Esophagus squamous epithelium (tissue), 5 donors: ENCODE data around the gene CACNA2D3. TPM values are rescaled to one million over a fixed set of nuclear protein-coding genes. Genes with fewer than 3 reads are reported as not detected.

Source experiments
- DNase-seq: peaks from one replicate; lab custom pipeline; 2025; lab: John Stamatoyannopoulos, UW
- H3K27ac ChIP-seq, 4 donors: fragments of 200-600 bp; sonication (generic); one replicate each; pipeline ENCODE4 v1.5.1; 2016 to 2019; ENCODE audit warnings: mild to moderate bottlenecking in 1 of 4
- H3K27me3 ChIP-seq, 4 donors: fragments of 200-600 bp; sonication (generic); 1 replicate in 3 of 4; 2 replicates in 1 of 4; pipeline versions ENCODE4 v1.5.1 to v1.6.0; 2017 to 2021; ENCODE audit warnings: antibody characterized with exemption in 1 of 4
- H3K36me3 ChIP-seq, 3 donors: fragments of 200-600 bp; sonication (generic); one replicate each; pipeline ENCODE4 v1.5.1; 2016 to 2019
- H3K4me1 ChIP-seq, 3 donors: fragments of 200-600 bp; sonication (generic); one replicate each; pipeline ENCODE4 v1.5.1; 2017 to 2019
- H3K4me3 ChIP-seq, 4 donors: fragments of 200-600 bp; sonication (generic); 1 replicate in 3 of 4; 2 replicates in 1 of 4; pipeline ENCODE4 v1.5.1; 2016 to 2019; ENCODE audit warnings: mild to moderate bottlenecking in 2 of 4, moderate library complexity in 1 of 4
- H3K9me3 ChIP-seq, 3 donors: fragments of 200-600 bp; sonication (generic); one replicate each; pipeline ENCODE4 v1.5.1; 2016 to 2019
- POLR2A ChIP-seq, 4 donors: fragments of 450-650 bp; IDR thresholded peaks; one replicate each; pipeline ENCODE4 v1.6.1; 2017; ENCODE audit warnings: antibody characterized with exemption in 4 of 4, mild to moderate bottlenecking in 4 of 4, moderate library complexity in 3 of 4
- WGBS, 2 donors: methylation state at CpG; one replicate each; pipeline ENCODE4 v1.1.5; 2018; 5-methylcytosine and 5-hydroxymethylcytosine counted together
- intact Hi-C: fragments of 100-400 bp; cut with DNase I; formaldehyde crosslinking; loops from one replicate; pipeline ENCODE4 v1.15.0; 2022
- total RNA-seq, 4 donors: library from RNA; depleted of rRNA; stranded (reverse); fragments of >200 nt; gene quantifications; one replicate each; pipeline ENCODE4 v1.1.0, GENCODE V29; 2016
- TF ChIP-seq, protein P1 (sequence below), 6 experiments: fragments of 450-650 bp in 4 of 6; fragments of 200-600 bp in 2 of 6; sonication (generic) in 2 of 6; IDR thresholded peaks; one replicate each; pipeline ENCODE4 v1.5.1; 2016 to 2019; ENCODE audit warnings: antibody characterized with exemption in 6 of 6, mild to moderate bottlenecking in 4 of 6, moderate library complexity in 4 of 6
- donor health status: DM: yes; HTN: yes; CAD: no.

The CACNA2D3 gene
- total RNA-seq = 1 to 10 TPM; 1.2 to 7.1 (median 5.1) TPM

DNA sequence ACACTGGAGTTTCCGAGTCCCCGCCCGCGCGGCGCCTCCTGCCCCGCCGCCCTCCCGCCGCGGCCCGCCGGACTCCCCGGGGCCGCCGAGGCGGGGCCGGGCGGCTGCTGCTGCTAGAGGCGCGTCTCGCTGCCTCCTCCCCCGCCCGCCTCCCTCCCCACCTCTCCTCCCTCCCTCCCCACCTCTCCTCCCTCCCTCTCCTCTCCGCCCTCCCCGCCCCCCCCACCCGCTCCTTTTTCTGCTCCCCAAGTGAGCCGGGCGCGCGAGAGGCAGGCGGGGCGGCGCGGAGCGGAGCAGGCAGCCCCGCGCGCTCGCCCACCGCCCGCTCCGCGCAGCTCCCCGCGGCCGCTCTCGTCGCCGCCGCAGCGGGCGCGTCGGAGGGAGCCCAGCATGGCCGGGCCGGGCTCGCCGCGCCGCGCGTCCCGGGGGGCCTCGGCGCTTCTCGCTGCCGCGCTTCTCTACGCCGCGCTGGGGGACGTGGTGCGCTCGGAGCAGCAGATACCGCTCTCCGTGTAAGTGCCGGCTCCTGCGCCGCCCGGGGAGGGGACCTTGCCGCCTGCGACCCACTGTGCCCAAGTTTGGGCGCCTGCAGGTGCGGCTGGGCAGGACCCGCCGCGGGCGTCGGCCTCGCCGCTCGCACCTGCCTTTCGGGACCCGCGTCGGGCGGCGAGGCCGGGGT is at the start of gene CACNA2D3:
Gene CACNA2D3 (plus strand): TSS at position 229 of the 679 bp plus-strand sequence.
- peak within 1 kb of the TSS; percentile 50 to 81 (median 74) for H3K4me3 ChIP-seq
- H3K27ac ChIP-seq = peak within 1 kb of the TSS; percentile 34 to 81 (median 62)
- peaks cover 0 to 73% (median 0%) of the 10 kb centered on the region in 4 donors for H3K27me3 ChIP-seq
- H3K9me3 ChIP-seq = no peaks in the 10 kb centered on the region
- H3K4me1 ChIP-seq = peaks cover 14 to 37% (median 19%) of the 10 kb centered on the region in 3 donors
- H3K36me3 ChIP-seq = no peaks in the 10 kb centered on the region
- WGBS, 2 donors = no CpG with 5 or more reads among the region's 100 CpGs
- intact Hi-C loops = no loop called here
- TF ChIP-seq POLR2A (IDR thresholded peaks at IDR 0.05) = no peak
- TF ChIP-seq, protein P1, sequence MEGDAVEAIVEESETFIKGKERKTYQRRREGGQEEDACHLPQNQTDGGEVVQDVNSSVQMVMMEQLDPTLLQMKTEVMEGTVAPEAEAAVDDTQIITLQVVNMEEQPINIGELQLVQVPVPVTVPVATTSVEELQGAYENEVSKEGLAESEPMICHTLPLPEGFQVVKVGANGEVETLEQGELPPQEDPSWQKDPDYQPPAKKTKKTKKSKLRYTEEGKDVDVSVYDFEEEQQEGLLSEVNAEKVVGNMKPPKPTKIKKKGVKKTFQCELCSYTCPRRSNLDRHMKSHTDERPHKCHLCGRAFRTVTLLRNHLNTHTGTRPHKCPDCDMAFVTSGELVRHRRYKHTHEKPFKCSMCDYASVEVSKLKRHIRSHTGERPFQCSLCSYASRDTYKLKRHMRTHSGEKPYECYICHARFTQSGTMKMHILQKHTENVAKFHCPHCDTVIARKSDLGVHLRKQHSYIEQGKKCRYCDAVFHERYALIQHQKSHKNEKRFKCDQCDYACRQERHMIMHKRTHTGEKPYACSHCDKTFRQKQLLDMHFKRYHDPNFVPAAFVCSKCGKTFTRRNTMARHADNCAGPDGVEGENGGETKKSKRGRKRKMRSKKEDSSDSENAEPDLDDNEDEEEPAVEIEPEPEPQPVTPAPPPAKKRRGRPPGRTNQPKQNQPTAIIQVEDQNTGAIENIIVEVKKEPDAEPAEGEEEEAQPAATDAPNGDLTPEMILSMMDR (IDR thresholded peaks at IDR 0.05) = no peak
- no peak for DNase-seq

DNA sequence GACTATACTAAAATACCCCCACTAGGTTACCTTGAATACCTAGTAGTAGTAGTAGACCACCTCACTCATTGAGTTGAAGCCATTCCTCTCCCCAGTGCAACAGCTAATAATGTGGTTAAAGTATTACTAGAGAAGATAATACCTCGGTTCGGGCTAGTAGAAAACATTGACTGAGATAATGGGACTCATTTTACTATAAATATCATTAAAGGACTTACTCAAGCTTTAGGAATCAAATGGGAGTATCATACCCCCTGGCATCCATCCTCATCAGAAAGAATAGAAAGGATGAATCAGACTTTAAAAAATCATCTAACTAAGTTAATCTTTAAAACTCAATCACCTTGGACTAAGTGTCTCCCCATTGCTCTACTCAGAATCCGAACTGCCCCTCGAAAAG is 49.0 kb upstream of the CACNA2D3 start:
- H3K9me3 ChIP-seq = peaks cover 0 to 19% (median 14%) of the 10 kb centered on the region in 3 donors
- 81 to 82% methylated on average over 4 of the region's 4 CpGs for WGBS, 2 donors
- H3K27ac ChIP-seq = no peak overlapping the region
- intact Hi-C loops = no loop called here
- no peak for DNase-seq
- no peaks in the 10 kb centered on the region for H3K36me3 ChIP-seq
- H3K27me3 ChIP-seq = no peaks in the 10 kb centered on the region
- no peak for TF ChIP-seq POLR2A (IDR thresholded peaks at IDR 0.05)
- H3K4me3 ChIP-seq = no peak overlapping the region
- H3K4me1 ChIP-seq = peaks cover 0 to 45% (median 8%) of the 10 kb centered on the region in 3 donors

DNA sequence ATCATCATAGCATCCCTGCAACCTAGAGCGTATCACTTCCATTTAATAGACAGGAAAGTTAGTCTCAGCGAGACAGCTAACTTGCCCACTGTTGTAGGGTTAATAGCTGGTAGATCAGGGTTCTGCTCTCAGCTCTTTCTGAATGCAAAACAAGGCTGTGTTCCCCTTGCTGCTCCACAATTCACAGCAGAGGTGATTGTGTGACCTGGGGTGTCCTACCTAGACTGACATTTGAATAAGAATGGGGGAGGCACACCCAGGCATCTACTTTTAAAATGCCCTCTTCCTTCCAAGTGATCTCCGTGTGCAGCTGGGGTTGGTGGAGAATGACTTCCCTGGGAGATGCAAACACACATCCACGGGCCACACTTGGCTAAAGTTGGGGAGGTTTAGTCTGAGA is 43.0 kb upstream of the CACNA2D3 start:
- H3K36me3 ChIP-seq = no peaks in the 10 kb centered on the region
- peaks cover 0 to 8% (median 0%) of the 10 kb centered on the region in 4 donors for H3K27me3 ChIP-seq
- H3K4me3 ChIP-seq = no peak overlapping the region
- DNase-seq = no peak
- H3K9me3 ChIP-seq = no peaks in the 10 kb centered on the region
- intact Hi-C loops = no loop called here
- WGBS, 2 donors = 55 to 68% methylated on average over 4 of the region's 4 CpGs
- H3K4me1 ChIP-seq = no peaks in the 10 kb centered on the region
- no peak for TF ChIP-seq POLR2A (IDR thresholded peaks at IDR 0.05)
- TF ChIP-seq, protein P1 (IDR thresholded peaks at IDR 0.05) = no peak
- H3K27ac ChIP-seq = no peak overlapping the region

DNA sequence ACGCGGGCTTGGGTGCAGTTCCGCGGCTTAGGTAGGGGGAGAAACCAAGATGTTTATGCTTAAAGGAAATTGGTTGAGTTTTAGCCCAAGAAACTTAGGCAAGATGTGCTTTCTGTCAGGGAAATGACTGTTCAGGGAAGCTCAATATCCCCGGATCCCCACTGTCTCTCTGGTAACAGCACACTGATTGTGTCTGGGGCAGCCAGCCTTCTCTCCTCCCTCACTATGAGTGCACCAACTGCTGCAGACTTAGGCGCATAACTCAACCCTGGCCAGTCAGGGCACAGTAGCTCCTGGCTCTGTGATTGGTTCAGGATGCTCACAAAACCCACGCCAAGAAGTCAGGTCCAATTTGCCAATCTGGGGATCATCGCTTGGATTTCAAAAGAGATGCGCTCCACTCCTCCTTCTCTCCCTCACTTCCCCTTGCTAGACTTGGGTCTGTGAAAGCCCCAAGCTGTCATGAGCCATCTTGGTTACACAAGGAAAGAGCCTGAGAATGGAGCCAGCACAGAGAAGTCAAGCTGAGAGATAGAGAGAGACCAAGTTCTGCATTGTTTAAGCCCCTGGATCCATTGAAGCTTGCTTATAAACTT is 42.5 kb upstream of the CACNA2D3 start:
- TF ChIP-seq POLR2A (IDR thresholded peaks at IDR 0.05) = no peak
- TF ChIP-seq, protein P1 (IDR thresholded peaks at IDR 0.05) = no peak
- 59 to 64% methylated on average over 4 to 9 of the region's 9 CpGs for WGBS, 2 donors
- Histone ChIP-seq H3K27me3 (peaks cover 0 to 11% (median 0%) of the 10 kb centered on the region in 4 donors), H3K27ac (no peak overlapping the region), H3K9me3 (no peaks in the 10 kb centered on the region), H3K4me1 (no peaks in the 10 kb centered on the region), H3K36me3 (no peaks in the 10 kb centered on the region), H3K4me3 (no peak overlapping the region)
- intact Hi-C loops = no loop called here
- DNase-seq = no peak

DNA sequence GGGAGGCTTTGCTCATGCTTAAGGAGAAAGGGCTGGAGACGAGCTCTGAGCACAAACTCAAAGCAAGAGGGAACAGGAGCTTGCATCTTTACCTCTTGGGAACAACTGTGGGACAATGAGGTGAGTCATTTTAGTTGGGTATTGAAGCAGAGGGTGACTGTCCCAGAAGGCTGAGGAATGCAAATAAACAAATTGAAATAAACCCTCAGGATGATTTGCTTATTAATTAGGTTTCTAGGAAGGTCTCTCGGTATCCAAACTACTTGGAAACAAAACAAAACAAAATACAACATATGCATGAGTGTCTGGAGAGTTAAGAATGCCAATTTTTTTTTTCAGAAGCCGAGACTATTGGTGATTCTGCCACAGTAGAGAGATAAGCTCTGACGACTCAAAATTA is 38.4 kb upstream of the CACNA2D3 start:
- H3K4me3 ChIP-seq = no peak overlapping the region
- no peak for DNase-seq

More for the DNA sequence above, 38.4 kb upstream of the CACNA2D3 start:
- Histone ChIP-seq H3K27me3 (peaks cover 0 to 50% (median 3%) of the 10 kb centered on the region in 4 donors), H3K27ac (no peak overlapping the region), H3K36me3 (no peaks in the 10 kb centered on the region), H3K9me3 (no peaks in the 10 kb centered on the region), H3K4me1 (peaks cover 0 to 8% (median 4%) of the 10 kb centered on the region in 3 donors)
- WGBS, 2 donors = 48 to 49% methylated on average over 4 of the region's 4 CpGs
- intact Hi-C loops = no loop called here
- TF ChIP-seq, protein P1 (IDR thresholded peaks at IDR 0.05) = no peak
- TF ChIP-seq POLR2A (IDR thresholded peaks at IDR 0.05) = no peak
